Hair follicle dermal papilla cell (primary cell): Measurements from ENCODE around the gene IFI16. TPM values are rescaled to one million over a fixed set of nuclear protein-coding genes. Genes with fewer than 3 reads are reported as not detected.

Experiments
- total RNA-seq: library from RNA; depleted of rRNA; stranded (reverse); fragments of >200 nt; gene quantifications from 2 replicates; pipeline ENCODE4 v1.2.3, GENCODE V29; 2012

Gene IFI16
- total RNA-seq = 92.7 and 94.8 TPM in 2 replicates

GRCh38 chr1:159009704-159010361 is at the start of gene IFI16:
TSS of gene IFI16 (plus strand) at chr1:159009907. CDS start at chr1:159014681, 4,774 bp downstream.

GRCh38 chr1:159076438-159077119 is 66.9 kb downstream of the IFI16 start, which contains the start of gene AIM2:
TSS of gene AIM2 (minus strand) at chr1:159076766. CDS start at chr1:159073499, 3,267 bp downstream.

Other genes starting within 250 kb of the IFI16 start
- gene OR6N1, start 237.7 kb upstream of the IFI16 start, total RNA-seq = not detected in 2 replicates
- not detected in 2 replicates for gene OR6N2, start 228.7 kb upstream of the IFI16 start, total RNA-seq
- not detected in 2 replicates for gene MNDA, start 178.6 kb upstream of the IFI16 start, total RNA-seq
- 0.12 TPM in 1 of 2 replicates, not detected in the other for gene PYHIN1, start 78.4 kb upstream of the IFI16 start, total RNA-seq
- gene AIM2, start 66.9 kb downstream of the IFI16 start, total RNA-seq = not detected in 2 replicates
- 0.12 and 0.49 TPM in 2 replicates for gene CADM3, start 161.7 kb downstream of the IFI16 start, total RNA-seq
- gene ACKR1, start 195.0 kb downstream of the IFI16 start, total RNA-seq = not detected in 2 replicates